ENCODE measurements around the gene MROH9.

DNA sequence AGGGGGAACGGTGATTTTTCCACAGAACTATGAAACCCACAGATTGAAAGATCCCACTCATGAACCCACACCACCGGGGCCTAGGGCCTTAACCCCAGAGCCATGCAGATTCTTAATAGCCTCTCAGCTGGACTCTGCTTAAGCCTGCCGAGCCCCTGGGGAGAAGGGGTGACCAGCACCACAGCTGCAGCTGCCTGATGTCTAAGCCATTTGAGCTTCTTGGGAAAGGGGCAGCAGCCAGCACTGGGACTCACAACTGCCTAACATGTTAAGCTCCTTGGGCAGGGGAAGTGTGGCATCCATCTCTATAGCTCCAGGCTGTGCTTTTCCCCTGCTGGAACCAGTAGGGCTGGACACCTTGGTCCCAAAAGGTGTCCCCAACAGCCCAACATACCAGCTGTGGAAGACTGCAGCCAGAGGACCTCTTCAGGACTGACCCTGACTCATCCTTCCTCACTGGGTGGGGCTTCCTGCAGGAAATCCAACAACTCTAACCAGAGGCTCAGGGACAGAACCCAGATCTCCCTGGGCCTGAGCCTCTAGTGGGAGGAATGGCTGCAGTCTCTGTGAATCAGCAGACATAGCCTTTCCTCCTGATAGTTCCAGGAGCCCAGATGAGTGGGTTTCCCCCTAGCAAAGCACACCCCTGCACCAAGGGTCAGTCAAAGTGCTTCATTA is 120.8 kb downstream of the MROH9 start:
- TF ChIP-seq, protein P1, sequence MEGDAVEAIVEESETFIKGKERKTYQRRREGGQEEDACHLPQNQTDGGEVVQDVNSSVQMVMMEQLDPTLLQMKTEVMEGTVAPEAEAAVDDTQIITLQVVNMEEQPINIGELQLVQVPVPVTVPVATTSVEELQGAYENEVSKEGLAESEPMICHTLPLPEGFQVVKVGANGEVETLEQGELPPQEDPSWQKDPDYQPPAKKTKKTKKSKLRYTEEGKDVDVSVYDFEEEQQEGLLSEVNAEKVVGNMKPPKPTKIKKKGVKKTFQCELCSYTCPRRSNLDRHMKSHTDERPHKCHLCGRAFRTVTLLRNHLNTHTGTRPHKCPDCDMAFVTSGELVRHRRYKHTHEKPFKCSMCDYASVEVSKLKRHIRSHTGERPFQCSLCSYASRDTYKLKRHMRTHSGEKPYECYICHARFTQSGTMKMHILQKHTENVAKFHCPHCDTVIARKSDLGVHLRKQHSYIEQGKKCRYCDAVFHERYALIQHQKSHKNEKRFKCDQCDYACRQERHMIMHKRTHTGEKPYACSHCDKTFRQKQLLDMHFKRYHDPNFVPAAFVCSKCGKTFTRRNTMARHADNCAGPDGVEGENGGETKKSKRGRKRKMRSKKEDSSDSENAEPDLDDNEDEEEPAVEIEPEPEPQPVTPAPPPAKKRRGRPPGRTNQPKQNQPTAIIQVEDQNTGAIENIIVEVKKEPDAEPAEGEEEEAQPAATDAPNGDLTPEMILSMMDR (IDR thresholded peaks at IDR 0.05 in 8 of 11, conservative IDR thresholded peaks at IDR 0.05 in 3 of 11), result no peak
- TF ChIP-seq POLR2A (IDR thresholded peaks at IDR 0.05) (no peak), POLR2AphosphoS5 (IDR thresholded peaks at IDR 0.05) (no peak)
